Measurements from ENCODE around the gene NTNG1.

- TF ChIP-seq RFX5 (IDR thresholded peaks at IDR 0.05; ENCODE audit: borderline replicate concordance, low read depth, low read length), result no peak
- no peak for TF ChIP-seq CTCF (IDR thresholded peaks at IDR 0.05; ENCODE audit: control extremely low read depth in 1 of 3, insufficient read depth in 1 of 3, low read depth in 1 of 3, low read length in 3 of 3)
- no peak for TF ChIP-seq POLR2A (IDR thresholded peaks at IDR 0.05; ENCODE audit: control extremely low read depth in 1 of 2, low read depth in 2 of 2, low read length in 2 of 2)
- TF ChIP-seq ASH2L (IDR thresholded peaks at IDR 0.05; ENCODE audit: low read length), result no peak
- TF ChIP-seq SP1 (IDR thresholded peaks at IDR 0.05; ENCODE audit: low read depth, low read length), result no peak
- no peak for TF ChIP-seq BCL11A (IDR thresholded peaks at IDR 0.05; ENCODE audit: low read depth in 2 of 2, low read length in 2 of 2)
- no peak for TF ChIP-seq POLR2AphosphoS5 (IDR thresholded peaks at IDR 0.05; ENCODE audit: low read depth, low read length)
- no peak for TF ChIP-seq HDAC2 (IDR thresholded peaks at IDR 0.05; ENCODE audit: borderline replicate concordance in 1 of 2, low read depth in 2 of 2, low read length in 2 of 2)
- TF ChIP-seq YY1 (IDR thresholded peaks at IDR 0.05; ENCODE audit: low read depth, low read length), result no peak
- no peak for TF ChIP-seq SIX5 (IDR thresholded peaks at IDR 0.05; ENCODE audit: low read depth, low read length)
- no peak for TF ChIP-seq TCF12 (IDR thresholded peaks at IDR 0.05; ENCODE audit: low read depth, low read length)
Observed at GRCh38 chr1:107436552-107437241, 295.9 kb downstream of the NTNG1 start.
